AG09309 (cell line): ENCODE measurements around the gene CCL19.

Source experiments
- DNase-seq: peaks from one replicate; pipeline ENCODE4 v3.0.0-alpha.2; 2010; ENCODE audit warnings: low read depth
- H3K4me3 ChIP-seq: 2 replicates; pipeline ENCODE4 v1.5.1; 2011; ENCODE audit warnings: mild to moderate bottlenecking, low read depth, low read length, moderate library complexity; ENCODE audit not compliant: control insufficient read depth
- CTCF ChIP-seq: IDR thresholded peaks from 2 replicates; pipeline ENCODE4 v1.5.1; 2011; ENCODE audit warnings: mild to moderate bottlenecking, low read depth, low read length, inconsistent platforms; ENCODE audit not compliant: insufficient read depth, control insufficient read depth; ENCODE audit errors: missing control alignments

Gene CCL19

GRCh38 chr9:34654323-34655051 lies 36.6 kb downstream of the CCL19 start:
- peak; percentile 47 for DNase-seq
- no peak for TF ChIP-seq CTCF
- no peak overlapping the region for H3K4me3 ChIP-seq

GRCh38 chr9:34653151-34654072 lies 37.7 kb downstream of the CCL19 start:
- H3K4me3 ChIP-seq = no peak overlapping the region
- no peak for TF ChIP-seq CTCF
- DNase-seq = no peak

GRCh38 chr9:34652602-34653000 lies 38.5 kb downstream of the CCL19 start:
- DNase-seq = no peak
- no peak for TF ChIP-seq CTCF
- H3K4me3 ChIP-seq = peak overlapping the region; percentile 49

- no peak for TF ChIP-seq CTCF
- DNase-seq = peak; percentile 59
- peak within 1 kb of the TSS; percentile 49 for H3K4me3 ChIP-seq
Observed at GRCh38 chr9:34651876-34652601, 39.0 kb downstream of the CCL19 start, which contains the start of gene IL11RA. TSS of gene IL11RA (plus strand) at chr9:34652185. CDS start at chr9:34655218, 3,033 bp downstream.

GRCh38 chr9:34651321-34651720 lies 39.8 kb downstream of the CCL19 start:
- no peak for DNase-seq
- TF ChIP-seq CTCF = no peak
- H3K4me3 ChIP-seq = peak overlapping the region; percentile 49

- H3K4me3 ChIP-seq = no peak overlapping the region
- TF ChIP-seq CTCF = no peak
- DNase-seq = no peak
Observed at GRCh38 chr9:34650816-34651215, 40.3 kb downstream of the CCL19 start.
